Bronchial epithelial cell (primary cell): Measurements from ENCODE around the gene LDLRAD4. TPM values are rescaled to one million over a fixed set of nuclear protein-coding genes. Genes with fewer than 3 reads are reported as not detected.

ENCODE experiments used
- DNase-seq: peaks from one replicate; pipeline ENCODE4 v3.0.0-alpha.2; 2010; ENCODE audit warnings: low read depth
- FAIRE-seq: peaks from 2 replicates; lab custom pipeline; 2011; peaks lifted over from hg19 to GRCh38; lab: Jason Lieb, UNC
- H3K27me3 ChIP-seq: 2 replicates; pipeline ENCODE4 v1.5.1; 2011; ENCODE audit warnings: low read length; ENCODE audit not compliant: control insufficient read depth, insufficient read depth
- H3K36me3 ChIP-seq: 2 replicates; pipeline ENCODE4 v1.5.1; 2011; ENCODE audit warnings: low read length; ENCODE audit not compliant: control insufficient read depth, insufficient read depth
- H3K4me3 ChIP-seq: 2 replicates; pipeline ENCODE4 v1.5.1; 2011; ENCODE audit warnings: mild to moderate bottlenecking, low read depth, low read length, control low read depth
- total RNA-seq: library from RNA; depleted of rRNA; stranded (reverse); fragments of >200 nt; gene quantifications from 2 replicates; pipeline ENCODE4 v1.2.1, GENCODE V29; 2014
- TF ChIP-seq, protein P1 (sequence below): IDR thresholded peaks from 2 replicates; pipeline ENCODE4 v1.5.1; 2011; ENCODE audit warnings: mild to moderate bottlenecking, moderate library complexity, low read length, control low read depth, inconsistent platforms; ENCODE audit not compliant: insufficient read depth, severe bottlenecking

Gene LDLRAD4
- total RNA-seq, 1 donor from 2014 or later, result not detected

DNA sequence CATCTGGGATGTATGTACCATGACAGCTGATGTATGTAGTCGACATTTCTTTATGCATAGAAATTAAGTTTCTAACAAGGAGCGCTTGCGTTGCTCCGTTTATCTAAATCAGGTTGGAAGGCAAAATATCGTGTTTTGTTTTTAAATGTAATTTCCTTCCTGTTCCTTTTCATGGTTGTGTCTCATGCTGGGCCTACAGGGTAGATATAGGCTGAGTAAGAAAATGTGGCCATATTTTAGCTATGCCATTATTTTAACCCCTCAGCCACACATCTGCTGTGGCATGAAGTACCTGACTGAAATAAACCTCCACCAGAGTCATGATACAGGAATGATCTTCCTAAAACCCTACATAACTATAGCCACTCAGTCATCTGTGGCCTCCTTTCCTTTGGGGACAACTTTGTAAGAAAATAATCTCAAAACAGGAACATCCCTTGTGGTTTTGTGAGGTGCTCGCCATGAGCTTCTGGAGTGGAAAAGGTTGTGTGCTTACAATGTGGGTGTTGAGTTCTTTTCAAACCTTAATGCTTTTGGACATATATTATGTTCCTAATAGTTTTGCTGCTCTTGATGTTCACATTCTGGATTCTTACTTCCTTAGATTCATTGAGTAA, 293.5 kb downstream of the LDLRAD4 start:
- no peak for FAIRE-seq

DNA sequence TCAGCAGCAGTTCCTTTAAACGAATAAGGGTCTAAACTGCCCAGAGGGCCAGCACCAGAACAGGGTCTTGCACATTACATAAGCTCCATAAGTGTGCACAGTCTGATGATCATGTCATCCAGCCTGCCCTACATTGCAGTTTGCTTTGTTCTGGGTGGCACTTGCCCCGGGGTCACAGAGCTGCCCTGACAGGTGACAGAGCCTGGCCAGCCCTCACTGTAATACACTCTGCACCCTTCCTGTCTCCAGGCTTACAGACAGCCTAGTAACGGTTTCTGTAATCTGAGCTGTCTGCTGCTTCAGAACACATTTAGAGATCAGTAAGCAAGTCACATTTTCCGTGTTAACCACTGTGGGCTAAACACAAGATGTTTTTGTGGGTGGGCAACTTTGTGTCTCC, 294.5 kb downstream of the LDLRAD4 start:
- TF ChIP-seq, protein P1, sequence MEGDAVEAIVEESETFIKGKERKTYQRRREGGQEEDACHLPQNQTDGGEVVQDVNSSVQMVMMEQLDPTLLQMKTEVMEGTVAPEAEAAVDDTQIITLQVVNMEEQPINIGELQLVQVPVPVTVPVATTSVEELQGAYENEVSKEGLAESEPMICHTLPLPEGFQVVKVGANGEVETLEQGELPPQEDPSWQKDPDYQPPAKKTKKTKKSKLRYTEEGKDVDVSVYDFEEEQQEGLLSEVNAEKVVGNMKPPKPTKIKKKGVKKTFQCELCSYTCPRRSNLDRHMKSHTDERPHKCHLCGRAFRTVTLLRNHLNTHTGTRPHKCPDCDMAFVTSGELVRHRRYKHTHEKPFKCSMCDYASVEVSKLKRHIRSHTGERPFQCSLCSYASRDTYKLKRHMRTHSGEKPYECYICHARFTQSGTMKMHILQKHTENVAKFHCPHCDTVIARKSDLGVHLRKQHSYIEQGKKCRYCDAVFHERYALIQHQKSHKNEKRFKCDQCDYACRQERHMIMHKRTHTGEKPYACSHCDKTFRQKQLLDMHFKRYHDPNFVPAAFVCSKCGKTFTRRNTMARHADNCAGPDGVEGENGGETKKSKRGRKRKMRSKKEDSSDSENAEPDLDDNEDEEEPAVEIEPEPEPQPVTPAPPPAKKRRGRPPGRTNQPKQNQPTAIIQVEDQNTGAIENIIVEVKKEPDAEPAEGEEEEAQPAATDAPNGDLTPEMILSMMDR, result no peak
- H3K36me3 ChIP-seq, result no peaks in the 10 kb centered on the region
- H3K4me3 ChIP-seq, result no peak overlapping the region
- DNase-seq (no peak), FAIRE-seq (no peak)
- no peaks in the 10 kb centered on the region for H3K27me3 ChIP-seq

More for the DNA sequence above, 293.5 kb downstream of the LDLRAD4 start:
- Histone ChIP-seq H3K4me3 (no peak overlapping the region), H3K36me3 (no peaks in the 10 kb centered on the region), H3K27me3 (no peaks in the 10 kb centered on the region)
- no peak for DNase-seq
- TF ChIP-seq, protein P1, result no peak

- FAIRE-seq, result no peak
- H3K36me3 ChIP-seq, result no peaks in the 10 kb centered on the region
- TF ChIP-seq, protein P1, result no peak
- no peak for DNase-seq
- no peaks in the 10 kb centered on the region for H3K27me3 ChIP-seq
- no peak overlapping the region for H3K4me3 ChIP-seq
Measured at GRCh38 chr18:13513481-13513880, 294.9 kb downstream of the LDLRAD4 start.

DNA sequence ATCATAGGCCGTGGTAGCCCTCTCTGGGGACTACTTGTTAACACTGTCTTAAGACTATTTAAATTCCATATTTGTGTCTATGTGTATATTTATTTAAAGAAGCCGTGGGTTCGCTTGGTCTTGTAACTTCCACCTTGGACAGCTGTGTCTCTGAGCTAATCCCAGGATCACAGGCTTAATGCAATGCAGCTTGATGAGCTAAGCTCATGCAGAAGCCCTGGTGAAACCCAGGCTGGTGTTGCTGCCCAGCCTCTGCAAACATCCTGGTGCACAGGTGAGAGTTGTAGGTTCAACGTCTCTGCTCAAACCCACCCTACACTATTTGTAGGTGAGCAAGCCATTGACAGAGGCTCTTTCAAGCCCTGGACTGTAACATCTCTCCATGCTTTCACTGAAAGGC, 296.0 kb downstream of the LDLRAD4 start:
- TF ChIP-seq, protein P1, result no peak
- no peak overlapping the region for H3K4me3 ChIP-seq
- FAIRE-seq, result no peak
- DNase-seq, result no peak
- H3K27me3 ChIP-seq, result no peaks in the 10 kb centered on the region
- H3K36me3 ChIP-seq, result no peaks in the 10 kb centered on the region

- TF ChIP-seq, protein P1, result no peak
- H3K27me3 ChIP-seq, result no peaks in the 10 kb centered on the region
Measured at GRCh38 chr18:13516855-13517254, 298.3 kb downstream of the LDLRAD4 start.

DNA sequence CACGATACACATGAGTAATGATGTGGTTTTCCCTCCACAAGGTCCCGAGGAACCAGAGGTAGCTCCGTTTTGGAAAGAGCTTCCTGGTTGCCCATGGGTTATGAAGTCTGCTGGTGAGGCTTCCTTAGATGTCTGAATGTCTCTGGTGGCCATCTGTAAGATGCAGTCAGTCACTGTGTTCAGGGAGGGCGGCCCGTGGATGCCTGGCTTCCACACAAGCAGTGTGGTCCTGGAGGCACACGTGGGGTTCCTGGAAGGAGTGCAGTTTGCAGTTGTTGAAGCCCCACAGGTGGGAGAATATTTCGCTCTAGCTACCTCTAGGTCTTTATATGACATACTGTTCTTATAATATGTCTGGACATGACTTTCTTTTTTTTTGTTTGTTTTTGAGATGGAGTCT, 298.8 kb downstream of the LDLRAD4 start:
- no peaks in the 10 kb centered on the region for H3K27me3 ChIP-seq
- no peak for FAIRE-seq
- TF ChIP-seq, protein P1, result no peak

More at GRCh38 chr18:13516855-13517254, 298.3 kb downstream of the LDLRAD4 start:
- no peaks in the 10 kb centered on the region for H3K36me3 ChIP-seq
- no peak overlapping the region for H3K4me3 ChIP-seq
- FAIRE-seq (no peak), DNase-seq (no peak)

More for the DNA sequence above, 298.8 kb downstream of the LDLRAD4 start:
- H3K4me3 ChIP-seq, result no peak overlapping the region
- no peaks in the 10 kb centered on the region for H3K36me3 ChIP-seq
- DNase-seq, result no peak
